Activated CD4-positive, alpha-beta memory T cell treated with anti-CD3 and anti-CD28 coated beads for 36 hours (primary cell): ENCODE results near the gene CRY2. TPM values are rescaled to one million over a fixed set of nuclear protein-coding genes. Genes with fewer than 3 reads are reported as not detected.
"Not testable (repeated sequence)": the region's sequence is repeated elsewhere in the genome, so short reads cannot be mapped to it uniquely, and the experiment has no call there.

Experiments
- CTCF ChIA-PET: fragments of 350-600 bp; sonication (Branson Sonifier 250); formaldehyde crosslinking; loops from one replicate; lab custom pipeline; 2021; ENCODE audit warnings: antibody characterized with exemption, inconsistent platforms; lab: Charles Lee
- POLR2A ChIA-PET: fragments of 350-600 bp; sonication (Branson Sonifier 250); formaldehyde crosslinking; loops from one replicate; lab custom pipeline; 2021; ENCODE audit warnings: antibody characterized with exemption; lab: Charles Lee
- DNase-seq: peaks from one replicate; pipeline ENCODE4 v3.0.0-alpha.2; 2020
- H3K27ac Mint-ChIP-seq: one replicate; pipeline ENCODE4 v1.8.0; 2021; ENCODE audit warnings: mixed read lengths
- H3K27me3 Mint-ChIP-seq: one replicate; pipeline ENCODE4 v1.8.0; 2021; ENCODE audit warnings: mixed read lengths
- H3K36me3 Mint-ChIP-seq: one replicate; pipeline ENCODE4 v1.8.0; 2021; ENCODE audit warnings: mixed read lengths
- H3K4me1 Mint-ChIP-seq: one replicate; pipeline ENCODE4 v1.8.0; 2021; ENCODE audit warnings: low read depth, mixed read lengths
- H3K4me3 Mint-ChIP-seq: one replicate; pipeline ENCODE4 v1.8.0; 2021; ENCODE audit warnings: mild to moderate bottlenecking, mixed read lengths
- H3K9me3 Mint-ChIP-seq: one replicate; pipeline ENCODE4 v1.8.0; 2021; ENCODE audit warnings: mixed read lengths
- intact Hi-C: fragments of 100-400 bp; cut with micrococcal nuclease; formaldehyde crosslinking; loops from one replicate; pipeline ENCODE4 v1.15.1; 2023
- total RNA-seq, 2 experiments: library from RNA; stranded (reverse); gene quantifications; one replicate each; pipeline ENCODE4 v1.2.3, GENCODE V29; 2021

The CRY2 gene
- total RNA-seq, 2 experiments from 2014 or later = 12.1 to 13.4 TPM

- POLR2A ChIA-PET = interaction anchor here (1.1 kb wide), 1 partner anchor 19 kb away, joined by 3 read pairs; the partner anchor contains the start of gene PEX16
- no peak for DNase-seq
- Mint-ChIP-seq H3K9me3 (no peaks in the 10 kb centered on the region), H3K4me1 (no peaks in the 10 kb centered on the region), H3K27ac (no peak overlapping the region), H3K27me3 (peaks cover 23% of the 10 kb centered on the region), H3K4me3 (peak overlapping the region; percentile 37), H3K36me3 (no peaks in the 10 kb centered on the region)
- intact Hi-C loops = no loop called here
- CTCF ChIA-PET = no interaction called here
Measured at GRCh38 chr11:45899086-45899447, 51.8 kb downstream of the CRY2 start.

GRCh38 chr11:45899448-45900174 is 52.3 kb downstream of the CRY2 start:
- peak; percentile 75 for DNase-seq
- H3K4me3 Mint-ChIP-seq = peak overlapping the region; percentile 37
- ChIA-PET CTCF (no interaction called here), POLR2A (no interaction called here)
- H3K36me3 Mint-ChIP-seq = no peaks in the 10 kb centered on the region
- no peak overlapping the region for H3K27ac Mint-ChIP-seq
- intact Hi-C loops = no loop called here
- H3K4me1 Mint-ChIP-seq = no peaks in the 10 kb centered on the region
- peaks cover 18% of the 10 kb centered on the region for H3K27me3 Mint-ChIP-seq
- H3K9me3 Mint-ChIP-seq = no peaks in the 10 kb centered on the region

- H3K4me1 Mint-ChIP-seq, intact Hi-C loops, DNase-seq, CTCF ChIA-PET, H3K27ac Mint-ChIP-seq, H3K36me3 Mint-ChIP-seq, H3K9me3 Mint-ChIP-seq: not testable (repeated sequence)
- Mint-ChIP-seq H3K27me3 (peaks cover 13% of the 10 kb centered on the region), H3K4me3 (peak overlapping the region; percentile 35)
- POLR2A ChIA-PET = interaction anchor here (1.2 kb wide), 1 partner anchor 18 kb away, joined by 4 read pairs; no protein-coding TSS in a partner anchor
Measured at GRCh38 chr11:45900175-45900800, 53.0 kb downstream of the CRY2 start.

GRCh38 chr11:45900916-45901617 is 53.8 kb downstream of the CRY2 start:
- H3K27me3 Mint-ChIP-seq = peaks cover 11% of the 10 kb centered on the region
- H3K4me3 Mint-ChIP-seq = peak overlapping the region; percentile 35
- DNase-seq = no peak
- POLR2A ChIA-PET = interaction anchor here (1.2 kb wide), 1 partner anchor 17 kb away, joined by 4 read pairs; no protein-coding TSS in a partner anchor
- intact Hi-C loops = no loop called here
- H3K9me3 Mint-ChIP-seq = no peaks in the 10 kb centered on the region
- H3K36me3 Mint-ChIP-seq = no peaks in the 10 kb centered on the region
- no peak overlapping the region for H3K27ac Mint-ChIP-seq
- no peaks in the 10 kb centered on the region for H3K4me1 Mint-ChIP-seq
- CTCF ChIA-PET = no interaction called here

- POLR2A ChIA-PET = interaction anchor here (1.2 kb wide), 1 partner anchor 17 kb away, joined by 4 read pairs; no protein-coding TSS in a partner anchor
- intact Hi-C loops = no loop called here
- Mint-ChIP-seq H3K4me3 (no peak overlapping the region), H3K4me1 (peaks cover 4% of the 10 kb centered on the region), H3K36me3 (no peaks in the 10 kb centered on the region), H3K9me3 (no peaks in the 10 kb centered on the region), H3K27ac (no peak overlapping the region), H3K27me3 (peaks cover 11% of the 10 kb centered on the region)
- CTCF ChIA-PET = no interaction called here
- DNase-seq = no peak
Measured at GRCh38 chr11:45901626-45902025, 54.4 kb downstream of the CRY2 start.

- no peaks in the 10 kb centered on the region for H3K36me3 Mint-ChIP-seq
- no peak for DNase-seq
- intact Hi-C loops = no loop called here
- H3K27me3 Mint-ChIP-seq = peaks cover 10% of the 10 kb centered on the region
- CTCF ChIA-PET = interaction anchor here (0.6 kb wide), 1 partner anchor 19 kb away, joined by 3 read pairs; the partner anchor contains the start of gene LARGE2
- peaks cover 4% of the 10 kb centered on the region for H3K4me1 Mint-ChIP-seq
- no peak overlapping the region for H3K4me3 Mint-ChIP-seq
- H3K9me3 Mint-ChIP-seq = no peaks in the 10 kb centered on the region
- POLR2A ChIA-PET = no interaction called here
- H3K27ac Mint-ChIP-seq = no peak overlapping the region
Measured at GRCh38 chr11:45902452-45903380, 55.4 kb downstream of the CRY2 start.

GRCh38 chr11:45904309-45904915 is 57.1 kb downstream of the CRY2 start:
- Mint-ChIP-seq H3K36me3 (no peaks in the 10 kb centered on the region), H3K9me3 (no peaks in the 10 kb centered on the region), H3K4me3 (no peak overlapping the region), H3K4me1 (peaks cover 4% of the 10 kb centered on the region), H3K27ac (no peak overlapping the region), H3K27me3 (peaks cover 5% of the 10 kb centered on the region)
- DNase-seq = no peak
- ChIA-PET POLR2A (no interaction called here), CTCF (no interaction called here)
- intact Hi-C loops = no loop called here

GRCh38 chr11:45905095-45905494 is 57.8 kb downstream of the CRY2 start:
- Mint-ChIP-seq H3K4me3 (no peak overlapping the region), H3K27me3 (peaks cover 5% of the 10 kb centered on the region), H3K27ac (no peak overlapping the region), H3K36me3 (no peaks in the 10 kb centered on the region), H3K4me1 (peaks cover 4% of the 10 kb centered on the region), H3K9me3 (no peaks in the 10 kb centered on the region)
- POLR2A ChIA-PET = no interaction called here
- CTCF ChIA-PET = no interaction called here
- no peak for DNase-seq
- intact Hi-C loops = no loop called here

- DNase-seq, H3K4me3 Mint-ChIP-seq, H3K4me1 Mint-ChIP-seq, POLR2A ChIA-PET, H3K27ac Mint-ChIP-seq, CTCF ChIA-PET, H3K9me3 Mint-ChIP-seq, H3K36me3 Mint-ChIP-seq, H3K27me3 Mint-ChIP-seq, intact Hi-C loops: not testable (repeated sequence)
Measured at GRCh38 chr11:45905576-45905975, 58.3 kb downstream of the CRY2 start.

- H3K4me1 Mint-ChIP-seq = peaks cover 4% of the 10 kb centered on the region
- ChIA-PET CTCF (no interaction called here), POLR2A (no interaction called here)
- peaks cover 1% of the 10 kb centered on the region for H3K36me3 Mint-ChIP-seq
- intact Hi-C loops = no loop called here
- no peak overlapping the region for H3K4me3 Mint-ChIP-seq
- H3K9me3 Mint-ChIP-seq = no peaks in the 10 kb centered on the region
- H3K27ac Mint-ChIP-seq = no peak overlapping the region
- H3K27me3 Mint-ChIP-seq = no peaks in the 10 kb centered on the region
- peak; percentile 17 for DNase-seq
Measured at GRCh38 chr11:45906096-45906682, 58.9 kb downstream of the CRY2 start.

GRCh38 chr11:45906965-45907611 is 59.8 kb downstream of the CRY2 start, which contains the start of gene FREY1:
Gene FREY1, minus strand, starts transcription at chr11:45907271. Its CDS starts 26 bp downstream, at chr11:45907245.
- ChIA-PET POLR2A (no interaction called here), CTCF (no interaction called here)
- no peaks in the 10 kb centered on the region for H3K27me3 Mint-ChIP-seq
- DNase-seq = no peak
- no peaks in the 10 kb centered on the region for H3K9me3 Mint-ChIP-seq
- intact Hi-C loops = no loop called here
- no peak within 1 kb of the TSS for H3K4me3 Mint-ChIP-seq
- no peak within 1 kb of the TSS for H3K27ac Mint-ChIP-seq
- H3K36me3 Mint-ChIP-seq = peaks cover 8% of the 10 kb centered on the region
- peaks cover 4% of the 10 kb centered on the region for H3K4me1 Mint-ChIP-seq
